ENCODE data around the gene IQCF2. TPM values are rescaled to one million over a fixed set of nuclear protein-coding genes. Genes with fewer than 3 reads are reported as not detected.

The IQCF2 gene
- total and polyA plus RNA-seq, 12 donors, result not detected

DNA sequence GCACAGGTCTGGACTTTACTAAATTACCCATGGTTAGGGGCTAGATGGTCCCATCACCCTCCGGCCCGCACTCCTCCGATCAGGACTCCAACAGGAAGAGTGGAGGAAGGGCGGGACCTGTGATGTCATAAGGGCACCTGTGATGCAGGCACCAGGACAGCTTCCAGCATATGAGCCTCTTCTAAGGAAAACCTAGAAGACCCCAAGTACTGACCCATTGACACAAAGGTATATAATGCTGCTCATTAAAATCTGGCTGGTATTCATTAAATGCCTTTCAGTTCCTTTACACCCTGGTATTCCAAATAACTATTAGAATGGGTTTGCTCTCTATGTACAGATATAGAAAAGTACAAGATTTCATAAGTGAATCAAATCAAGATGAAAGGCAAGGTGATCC is 14.1 kb downstream of the IQCF2 start, which contains the start of gene IQCF5:
TSS of gene IQCF5 (minus strand) at position 101 of the 400 bp plus-strand sequence. CDS start at position 31, 70 bp downstream.
- WGBS, 2 donors, result 80 to 87% methylated on average over 4 of the region's 4 CpGs
- TF ChIP-seq, protein P1, sequence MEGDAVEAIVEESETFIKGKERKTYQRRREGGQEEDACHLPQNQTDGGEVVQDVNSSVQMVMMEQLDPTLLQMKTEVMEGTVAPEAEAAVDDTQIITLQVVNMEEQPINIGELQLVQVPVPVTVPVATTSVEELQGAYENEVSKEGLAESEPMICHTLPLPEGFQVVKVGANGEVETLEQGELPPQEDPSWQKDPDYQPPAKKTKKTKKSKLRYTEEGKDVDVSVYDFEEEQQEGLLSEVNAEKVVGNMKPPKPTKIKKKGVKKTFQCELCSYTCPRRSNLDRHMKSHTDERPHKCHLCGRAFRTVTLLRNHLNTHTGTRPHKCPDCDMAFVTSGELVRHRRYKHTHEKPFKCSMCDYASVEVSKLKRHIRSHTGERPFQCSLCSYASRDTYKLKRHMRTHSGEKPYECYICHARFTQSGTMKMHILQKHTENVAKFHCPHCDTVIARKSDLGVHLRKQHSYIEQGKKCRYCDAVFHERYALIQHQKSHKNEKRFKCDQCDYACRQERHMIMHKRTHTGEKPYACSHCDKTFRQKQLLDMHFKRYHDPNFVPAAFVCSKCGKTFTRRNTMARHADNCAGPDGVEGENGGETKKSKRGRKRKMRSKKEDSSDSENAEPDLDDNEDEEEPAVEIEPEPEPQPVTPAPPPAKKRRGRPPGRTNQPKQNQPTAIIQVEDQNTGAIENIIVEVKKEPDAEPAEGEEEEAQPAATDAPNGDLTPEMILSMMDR (IDR thresholded peaks at IDR 0.05), result no peak

DNA sequence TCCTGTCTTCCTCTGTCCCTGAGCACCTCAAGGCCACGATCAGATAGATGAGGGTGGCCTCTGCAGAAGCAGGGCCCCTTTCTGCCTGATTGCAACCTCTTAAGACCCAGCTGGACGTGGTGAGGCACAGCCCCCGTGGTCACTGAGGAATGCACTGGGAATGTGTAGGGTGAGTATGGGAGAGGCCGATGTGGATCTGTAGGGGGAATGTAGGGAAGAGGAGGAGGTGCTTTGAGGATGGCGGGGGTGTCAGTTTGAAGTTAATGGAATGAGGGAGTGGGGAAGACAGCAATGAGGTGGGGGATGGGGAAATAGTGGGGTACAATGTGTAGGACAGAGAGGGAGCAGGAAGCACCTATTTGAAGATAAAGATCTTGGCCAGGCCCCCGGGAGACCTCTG is 14.8 kb downstream of the IQCF2 start:
- no peaks in the 10 kb centered on the region for H3K9me3 ChIP-seq
- TF ChIP-seq, protein P1 (IDR thresholded peaks at IDR 0.05), result no peak
- DNase-seq (no peak), ATAC-seq (no peak)
- intact Hi-C loops (cut with DNase I), result no loop called here
- no peaks in the 10 kb centered on the region for H3K4me1 ChIP-seq
- no peak overlapping the region for H3K4me3 ChIP-seq
- WGBS, 2 donors, result 22 to 32% methylated on average over 6 of the region's 6 CpGs
- no peak overlapping the region for H3K27ac ChIP-seq
- no peaks in the 10 kb centered on the region for H3K36me3 ChIP-seq
- H3K27me3 ChIP-seq, result peaks cover 0 to 44% (median 7%) of the 10 kb centered on the region in 7 donors

More for the DNA sequence above, 14.1 kb downstream of the IQCF2 start, which contains the start of gene IQCF5:
- Histone ChIP-seq H3K27me3 (peaks cover 0 to 46% (median 10%) of the 10 kb centered on the region in 7 donors), H3K27ac (no peak within 1 kb of the TSS), H3K9me3 (no peaks in the 10 kb centered on the region), H3K36me3 (no peaks in the 10 kb centered on the region), H3K4me3 (no peak within 1 kb of the TSS), H3K4me1 (no peaks in the 10 kb centered on the region)
- intact Hi-C loops (cut with DNase I), result no loop called here
- DNase-seq, result no peak
- no peak for ATAC-seq

DNA sequence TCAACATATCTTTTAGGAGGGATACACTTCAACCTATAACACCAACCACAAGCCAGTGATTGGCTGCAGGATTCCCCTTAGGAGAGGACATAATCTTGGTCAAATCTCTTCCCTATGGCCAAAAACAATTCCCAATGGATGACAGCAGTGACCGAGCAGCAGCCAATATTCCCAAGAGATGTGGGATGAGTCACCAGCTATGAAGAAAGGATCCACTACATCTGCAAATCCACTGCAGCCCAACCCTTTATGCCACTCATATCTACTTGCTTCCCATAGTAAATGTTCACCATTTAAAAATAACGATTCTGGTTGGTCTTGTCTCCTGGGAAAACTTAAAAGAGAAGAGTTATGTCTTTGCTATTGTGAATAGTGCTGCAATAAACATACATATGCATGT is 18.5 kb downstream of the IQCF2 start:
- H3K27me3 ChIP-seq, result peaks cover 0 to 28% (median 8%) of the 10 kb centered on the region in 7 donors
- no peaks in the 10 kb centered on the region for H3K4me1 ChIP-seq
- DNase-seq, result no peak
- H3K4me3 ChIP-seq, result no peak overlapping the region
- H3K36me3 ChIP-seq, result no peaks in the 10 kb centered on the region
- TF ChIP-seq, protein P1 (IDR thresholded peaks at IDR 0.05), result no peak
- 34 to 39% methylated on average over 2 of the region's 2 CpGs for WGBS, 2 donors
- ATAC-seq, result no peak
- no peak overlapping the region for H3K27ac ChIP-seq
- intact Hi-C loops (cut with DNase I), result no loop called here
- H3K9me3 ChIP-seq, result no peaks in the 10 kb centered on the region

DNA sequence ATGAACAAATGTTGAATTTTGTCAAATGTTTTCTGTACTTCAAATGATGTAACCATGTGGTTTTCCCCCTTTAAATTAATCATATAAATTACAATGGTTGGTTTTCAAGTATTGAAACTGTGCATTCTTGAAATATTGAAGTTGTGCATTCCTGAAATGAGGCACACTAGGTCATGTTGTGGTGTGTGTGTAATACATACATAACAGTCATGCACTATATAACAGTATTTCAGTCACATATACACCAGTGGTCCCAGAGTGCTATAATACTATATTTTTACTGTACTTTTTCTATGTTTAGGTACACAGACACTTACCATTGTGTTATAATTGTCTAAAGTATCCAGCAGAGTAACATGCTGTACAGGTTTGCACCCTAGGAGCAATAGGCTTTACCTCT is 25.0 kb downstream of the IQCF2 start:
- Histone ChIP-seq H3K4me3 (no peak overlapping the region), H3K4me1 (no peaks in the 10 kb centered on the region), H3K27ac (no peak overlapping the region), H3K27me3 (peaks cover 0 to 9% (median 4%) of the 10 kb centered on the region in 7 donors), H3K9me3 (no peaks in the 10 kb centered on the region), H3K36me3 (no peaks in the 10 kb centered on the region)
- intact Hi-C loops (cut with DNase I), result no loop called here
- TF ChIP-seq, protein P1 (IDR thresholded peaks at IDR 0.05), result no peak
- ATAC-seq (no peak), DNase-seq (no peak)

All from heart right ventricle (tissue), 16 donors.